ES-I3 (cell line): ENCODE measurements around the gene SYNE4.
"Not testable (repeated sequence)": the region's sequence is repeated elsewhere in the genome, so short reads cannot be mapped to it uniquely, and the experiment has no call there.

Experiments used
- H3K36me3 ChIP-seq: 2 replicates; pipeline ENCODE4 v1.6.1; 2013; ENCODE audit warnings: mild to moderate bottlenecking, low read length, control low read depth, moderate library complexity; ENCODE audit not compliant: insufficient read depth
- H3K4me1 ChIP-seq: 2 replicates; pipeline ENCODE4 v1.6.1; 2013; ENCODE audit warnings: mild to moderate bottlenecking, control low read depth, low read length; ENCODE audit not compliant: insufficient read depth
- H3K9ac ChIP-seq: 2 replicates; pipeline ENCODE4 v1.6.1; 2013; ENCODE audit warnings: low read depth, mild to moderate bottlenecking, low read length, moderate library complexity
- H3K9me3 ChIP-seq: 2 replicates; pipeline ENCODE4 v1.6.1; 2013; ENCODE audit warnings: mild to moderate bottlenecking, low read length, moderate library complexity; ENCODE audit not compliant: control insufficient read depth, insufficient read depth

SYNE4 gene

DNA sequence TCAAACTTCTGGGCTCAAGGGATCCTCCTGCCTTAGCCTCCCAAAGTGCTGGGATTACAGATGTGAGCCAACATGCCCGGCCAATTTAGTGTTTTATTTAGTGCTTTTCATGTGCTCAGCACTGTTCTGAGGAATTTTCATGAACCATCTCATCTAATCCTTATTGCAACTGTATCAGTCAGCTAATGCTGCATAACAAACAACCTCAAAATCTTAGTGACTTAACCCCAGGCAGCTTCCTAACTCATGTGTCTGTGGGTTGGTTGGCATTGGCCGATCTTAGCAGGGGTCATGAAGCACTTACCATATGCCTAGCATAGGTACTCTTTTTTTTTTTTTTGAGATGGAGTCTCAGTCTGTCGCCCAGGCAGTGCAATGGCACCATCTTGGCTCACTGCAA is 19.8 kb downstream of the SYNE4 start:
- Histone ChIP-seq H3K4me1 (no peaks in the 10 kb centered on the region), H3K36me3 (no peaks in the 10 kb centered on the region), H3K9ac (no peak overlapping the region), H3K9me3 (no peaks in the 10 kb centered on the region)

DNA sequence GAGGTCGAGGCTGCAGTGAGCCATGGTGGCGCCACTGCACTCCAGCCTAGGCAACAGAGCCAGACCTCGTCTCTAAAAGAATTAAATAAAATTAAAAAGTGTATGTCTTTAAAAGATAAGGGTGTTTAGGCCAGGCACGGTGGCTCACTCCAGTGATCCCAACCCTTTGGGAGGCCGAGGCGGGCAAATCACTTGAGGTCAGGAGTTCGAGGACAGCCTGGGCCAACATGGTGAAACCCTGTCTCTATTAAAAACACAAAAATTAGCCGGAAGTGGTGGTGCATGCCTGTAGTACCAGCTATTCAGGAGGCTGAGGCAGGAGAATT is 21.1 kb downstream of the SYNE4 start:
- no peaks in the 10 kb centered on the region for H3K36me3 ChIP-seq
- no peaks in the 10 kb centered on the region for H3K9me3 ChIP-seq
- H3K9ac ChIP-seq, result peak overlapping the region; percentile 39; the same call in 1 of the 2 replicates
- no peaks in the 10 kb centered on the region for H3K4me1 ChIP-seq

DNA sequence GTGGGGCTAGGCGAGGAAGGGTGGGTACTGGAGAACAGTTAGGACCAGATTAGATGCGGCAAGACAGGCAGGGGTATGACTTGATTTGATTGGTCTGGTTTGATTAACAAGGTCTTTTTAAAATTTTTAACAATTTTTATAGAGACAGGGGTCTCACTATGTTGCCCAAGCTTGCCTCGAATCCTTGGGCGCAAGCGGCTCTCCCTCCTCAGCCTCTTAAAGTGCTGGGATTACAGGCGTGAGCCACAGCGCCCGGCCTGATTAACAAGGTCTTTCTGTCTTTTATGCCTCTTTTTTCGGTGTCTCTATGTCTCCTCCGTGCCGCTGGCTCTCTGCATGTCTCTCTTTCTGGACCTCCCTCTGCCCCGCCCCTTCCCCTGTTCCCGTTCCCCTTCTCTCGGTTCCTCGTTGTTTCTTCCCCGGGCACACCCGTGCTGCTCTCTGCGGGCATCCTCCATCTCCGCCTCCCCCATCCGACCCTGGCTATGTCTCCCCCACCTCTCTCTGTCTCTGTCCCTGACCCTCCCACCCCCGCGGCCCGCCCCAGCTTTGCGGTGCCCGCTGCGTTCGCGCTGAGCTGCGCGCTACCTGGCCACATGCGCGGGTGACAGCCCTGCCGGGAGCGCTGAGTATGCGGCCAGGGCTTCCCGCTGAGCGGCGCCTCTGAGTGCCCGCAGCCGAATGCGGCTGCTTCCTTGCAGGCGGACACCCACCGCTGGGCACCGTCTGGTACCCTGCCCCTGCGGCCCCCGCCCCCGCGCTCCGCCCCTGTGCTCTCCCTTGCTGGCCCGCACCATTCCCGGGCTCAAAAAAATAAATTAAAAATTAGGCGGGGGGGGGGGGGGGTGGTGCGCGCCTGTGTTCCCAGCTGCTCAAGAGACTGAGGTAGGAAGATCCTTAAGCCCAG is 21.7 kb downstream of the SYNE4 start:
- Histone ChIP-seq H3K9me3 (no peaks in the 10 kb centered on the region), H3K36me3 (no peaks in the 10 kb centered on the region), H3K9ac (peak overlapping the region; percentile 39; the same call in 1 of the 2 replicates), H3K4me1 (no peaks in the 10 kb centered on the region)

GRCh38 chr19:35986111-35986510 is 22.5 kb downstream of the SYNE4 start:
- H3K9ac ChIP-seq, result no peak overlapping the region
- H3K9me3 ChIP-seq, result no peaks in the 10 kb centered on the region
- no peaks in the 10 kb centered on the region for H3K4me1 ChIP-seq
- no peaks in the 10 kb centered on the region for H3K36me3 ChIP-seq

GRCh38 chr19:35983177-35983576 is 25.4 kb downstream of the SYNE4 start:
- H3K9ac ChIP-seq, result no peak overlapping the region
- no peaks in the 10 kb centered on the region for H3K9me3 ChIP-seq
- no peaks in the 10 kb centered on the region for H3K36me3 ChIP-seq
- H3K4me1 ChIP-seq, result no peaks in the 10 kb centered on the region

GRCh38 chr19:35980997-35981396 is 27.6 kb downstream of the SYNE4 start:
- not testable (repeated sequence) for H3K9ac ChIP-seq, H3K36me3 ChIP-seq, H3K4me1 ChIP-seq, H3K9me3 ChIP-seq

- H3K36me3 ChIP-seq, result no peaks in the 10 kb centered on the region
- H3K9ac ChIP-seq, result no peak overlapping the region
- no peaks in the 10 kb centered on the region for H3K4me1 ChIP-seq
- no peaks in the 10 kb centered on the region for H3K9me3 ChIP-seq
These were observed 29.7 kb downstream of the SYNE4 start for GRCh38 chr19:35978832-35979365.

DNA sequence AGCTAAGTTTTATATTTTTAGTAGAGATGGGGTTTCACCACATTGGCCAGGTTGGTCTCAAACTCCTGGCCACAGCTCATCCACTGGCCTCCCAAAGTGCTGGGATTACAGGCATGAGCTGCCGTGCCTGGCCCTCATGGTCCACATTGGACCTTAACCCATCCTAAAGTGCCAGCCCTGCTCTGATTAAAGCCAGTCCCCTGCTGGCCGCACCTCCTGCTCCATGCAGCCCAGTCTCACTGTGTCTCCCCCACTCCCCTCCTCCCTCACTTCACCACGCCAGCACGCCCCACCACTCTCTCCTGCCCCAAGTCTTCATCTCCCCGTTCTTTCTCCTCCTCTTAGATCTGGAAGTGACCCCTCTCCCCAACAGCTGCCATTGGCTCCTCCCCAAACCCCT is 30.3 kb downstream of the SYNE4 start:
- no peaks in the 10 kb centered on the region for H3K4me1 ChIP-seq
- no peak overlapping the region for H3K9ac ChIP-seq
- H3K36me3 ChIP-seq, result no peaks in the 10 kb centered on the region
- H3K9me3 ChIP-seq, result no peaks in the 10 kb centered on the region

DNA sequence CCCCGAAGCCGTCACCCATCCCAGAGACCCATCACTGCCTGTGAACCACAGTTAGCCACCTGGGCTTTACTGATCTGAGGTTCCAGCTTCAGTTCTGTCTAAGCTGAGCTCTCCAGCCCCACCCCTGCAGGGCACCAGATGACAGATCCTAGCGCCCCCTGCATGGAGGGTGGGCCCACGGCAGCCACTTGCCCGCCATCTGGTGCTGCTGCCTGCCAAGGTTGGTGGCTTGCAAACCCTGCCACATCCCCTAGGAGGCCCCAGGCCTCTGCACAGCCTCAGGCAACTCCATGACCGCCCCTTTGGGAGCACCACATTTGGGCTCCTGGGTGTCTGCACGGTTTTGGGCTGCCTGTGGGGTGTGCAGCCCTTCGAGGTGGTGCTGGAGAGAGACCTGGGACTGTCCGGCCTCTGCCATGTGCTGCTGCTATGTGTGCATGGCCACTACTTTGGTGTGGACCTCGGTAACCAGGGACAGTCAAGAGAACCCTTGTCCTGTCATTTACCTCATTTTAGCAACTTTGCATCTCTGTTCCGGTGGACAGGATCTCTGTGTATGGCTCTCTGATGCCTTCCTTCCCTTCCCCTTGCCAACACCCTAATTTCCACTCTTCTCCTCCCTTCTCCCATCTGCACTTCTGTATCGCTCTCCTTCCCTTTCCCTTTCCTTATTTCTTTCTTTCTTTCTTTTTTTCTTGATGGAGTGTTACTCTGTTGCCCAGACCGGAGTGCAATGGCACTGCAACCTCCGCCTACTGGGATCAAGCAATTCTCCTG is 31.0 kb downstream of the SYNE4 start:
- Histone ChIP-seq H3K36me3 (no peaks in the 10 kb centered on the region), H3K9me3 (no peaks in the 10 kb centered on the region)

GRCh38 chr19:35975608-35976214 is 32.9 kb downstream of the SYNE4 start:
- Histone ChIP-seq H3K4me1 (no peaks in the 10 kb centered on the region), H3K36me3 (no peaks in the 10 kb centered on the region), H3K9ac (no peak overlapping the region), H3K9me3 (no peaks in the 10 kb centered on the region)

More for the DNA sequence above, 31.0 kb downstream of the SYNE4 start:
- Histone ChIP-seq H3K9ac (no peak overlapping the region), H3K4me1 (no peaks in the 10 kb centered on the region)

DNA sequence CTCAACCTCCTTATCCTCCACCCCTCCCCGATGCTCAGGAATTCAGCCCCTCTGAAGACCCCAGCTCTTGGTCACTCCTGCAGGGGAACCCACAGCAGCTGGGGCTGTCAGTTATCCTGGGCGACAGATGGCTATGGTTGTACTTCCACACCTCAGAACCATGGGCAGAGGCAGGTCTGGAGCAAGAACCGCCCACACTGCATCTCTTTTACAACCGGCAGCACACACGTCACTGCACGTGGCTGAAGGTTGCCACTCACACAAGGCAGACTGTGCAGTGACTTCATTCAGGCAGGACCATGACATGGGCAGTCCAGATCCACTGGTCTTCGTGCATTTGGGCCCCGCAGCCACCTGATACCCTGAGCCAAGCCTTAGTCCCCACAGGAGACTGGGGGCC is 35.1 kb downstream of the SYNE4 start:
- H3K36me3 ChIP-seq, result no peaks in the 10 kb centered on the region
- H3K4me1 ChIP-seq, result no peaks in the 10 kb centered on the region
- H3K9ac ChIP-seq, result no peak overlapping the region
- no peaks in the 10 kb centered on the region for H3K9me3 ChIP-seq

DNA sequence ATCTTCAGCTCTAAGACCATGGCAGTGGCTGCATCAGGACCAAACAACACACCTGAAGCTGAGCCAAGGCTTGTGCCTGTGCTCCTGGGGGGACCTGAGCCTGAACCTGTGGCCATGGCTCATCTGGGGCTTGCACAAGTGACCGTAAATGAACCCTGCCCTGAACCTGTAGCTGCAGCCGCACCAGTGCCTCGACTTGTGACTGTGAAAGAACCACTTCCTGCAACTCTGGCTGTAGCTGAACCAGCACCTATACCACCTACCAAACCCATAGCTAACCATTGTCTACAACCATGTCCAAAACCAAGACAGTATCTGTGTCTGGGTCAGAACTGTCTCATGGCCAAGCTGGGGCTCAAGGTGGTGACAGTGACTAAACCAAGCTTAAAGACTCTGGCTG is 41.8 kb downstream of the SYNE4 start:
- H3K36me3 ChIP-seq, result no peaks in the 10 kb centered on the region

DNA sequence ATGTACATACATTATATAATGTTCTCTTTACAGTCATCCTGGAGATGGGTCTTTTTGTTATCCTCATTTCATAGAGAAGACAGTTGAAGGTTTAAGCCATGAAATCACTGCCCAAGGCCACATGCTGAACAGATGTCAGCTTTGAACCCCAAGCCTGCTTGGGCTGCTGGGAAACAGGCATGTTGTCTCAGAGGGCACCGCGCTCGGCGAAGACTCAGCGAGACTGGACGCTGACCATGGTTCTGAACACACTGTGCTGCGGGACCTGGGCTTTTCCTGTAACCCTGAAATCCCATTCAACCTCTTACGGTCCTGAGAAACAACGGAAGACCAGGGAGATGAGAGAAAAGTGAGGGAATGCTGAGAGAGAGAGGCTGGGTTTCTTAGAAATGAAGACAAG is 45.1 kb downstream of the SYNE4 start:
- no peaks in the 10 kb centered on the region for H3K9me3 ChIP-seq
- no peaks in the 10 kb centered on the region for H3K36me3 ChIP-seq
- no peaks in the 10 kb centered on the region; the same call in 1 of the 2 replicates for H3K4me1 ChIP-seq
- no peak overlapping the region for H3K9ac ChIP-seq

More for the DNA sequence above, 41.8 kb downstream of the SYNE4 start:
- Histone ChIP-seq H3K4me1 (no peaks in the 10 kb centered on the region), H3K9ac (no peak overlapping the region), H3K9me3 (no peaks in the 10 kb centered on the region)

DNA sequence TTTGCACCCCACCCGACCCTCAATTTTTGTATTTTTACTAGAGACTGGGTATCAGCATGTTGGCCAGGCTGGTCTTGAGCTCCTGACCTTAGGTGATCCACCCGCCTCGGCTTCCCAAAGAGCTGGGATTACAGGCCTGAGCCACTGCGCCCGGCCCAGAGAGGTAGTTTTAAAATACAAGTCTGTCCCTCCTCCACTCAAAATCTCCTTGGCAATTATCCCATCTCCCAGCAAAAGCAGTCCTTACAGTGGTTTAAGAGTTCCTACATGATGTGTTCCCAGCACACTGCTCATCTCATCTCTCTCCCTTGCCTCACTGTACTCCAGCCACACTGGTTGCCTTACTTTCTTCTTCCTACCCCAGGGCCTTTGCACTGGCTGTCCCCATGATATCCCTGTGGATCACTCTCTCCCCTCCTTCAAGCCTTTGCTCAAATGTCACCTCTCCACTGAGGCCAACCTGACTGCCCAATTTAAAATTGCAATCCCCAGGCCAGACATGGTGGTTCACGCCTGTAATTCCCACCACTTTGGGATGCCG is 48.1 kb downstream of the SYNE4 start:
- Histone ChIP-seq H3K4me1 (no peaks in the 10 kb centered on the region; the same call in 1 of the 2 replicates), H3K9ac (no peak overlapping the region), H3K9me3 (no peaks in the 10 kb centered on the region), H3K36me3 (no peaks in the 10 kb centered on the region)
